Osteoblast (primary cell): ENCODE results near the gene ARMH3. TPM values are rescaled to one million over a fixed set of nuclear protein-coding genes. Genes with fewer than 3 reads are reported as not detected.

Experiments
- DNase-seq: peaks from one replicate; pipeline ENCODE4 v3.0.0; 2011; ENCODE audit warnings: low spot score, mixed read lengths; ENCODE audit not compliant: insufficient read length; ENCODE audit errors: missing footprints
- H2AFZ ChIP-seq: 2 replicates; pipeline ENCODE4 v1.6.0; 2011; ENCODE audit warnings: mild to moderate bottlenecking, low read length
- H3K27ac ChIP-seq: 2 replicates; pipeline ENCODE4 v1.5.1; 2011; ENCODE audit warnings: mild to moderate bottlenecking, low read depth, low read length, moderate library complexity
- H3K27me3 ChIP-seq: 2 replicates; pipeline ENCODE4 v1.6.0; 2012; ENCODE audit warnings: mild to moderate bottlenecking, control low read depth, inconsistent platforms, low read length, moderate library complexity; ENCODE audit not compliant: insufficient read depth
- H3K36me3 ChIP-seq: 2 replicates; pipeline ENCODE4 v1.5.1; 2011; ENCODE audit warnings: mild to moderate bottlenecking, low read length, control low read depth, moderate library complexity; ENCODE audit not compliant: insufficient read depth
- H3K4me1 ChIP-seq: 2 replicates; pipeline ENCODE4 v1.5.1; 2011; ENCODE audit warnings: mild to moderate bottlenecking, low read length, control low read depth, moderate library complexity; ENCODE audit not compliant: insufficient read depth
- H3K4me2 ChIP-seq: 2 replicates; pipeline ENCODE4 v1.6.0; 2011; ENCODE audit warnings: mild to moderate bottlenecking, low read length; ENCODE audit not compliant: insufficient read depth
- H3K4me3 ChIP-seq: fragments of 200-600 bp; sonication (generic); 3 replicates; pipeline ENCODE4 v1.5.1; 2012; ENCODE audit warnings: mild to moderate bottlenecking, low read length, inconsistent platforms; ENCODE audit not compliant: insufficient read depth
- H3K79me2 ChIP-seq: 2 replicates; pipeline ENCODE4 v1.6.0; 2012; ENCODE audit warnings: mild to moderate bottlenecking, low read length, control low read depth, inconsistent platforms; ENCODE audit not compliant: insufficient read depth
- H3K9me3 ChIP-seq: 2 replicates; pipeline ENCODE4 v1.5.1; 2011; ENCODE audit warnings: low read depth, low read length, control low read depth
- H4K20me1 ChIP-seq: 2 replicates; pipeline ENCODE4 v1.6.0; 2012; ENCODE audit warnings: mild to moderate bottlenecking, low read length, control low read depth; ENCODE audit not compliant: insufficient read depth
- total RNA-seq: library from RNA; depleted of rRNA; stranded (reverse); fragments of >200 nt; gene quantifications from 2 replicates; pipeline ENCODE4 v1.2.3, GENCODE V29; 2012
- TF ChIP-seq, protein P1 (sequence below): IDR thresholded peaks from 2 replicates; pipeline ENCODE4 v1.5.1; 2011; ENCODE audit warnings: mild to moderate bottlenecking, low read depth, low read length, moderate library complexity; ENCODE audit errors: extremely low read depth

Gene ARMH3
- total RNA-seq, 1 donor: 9.4 TPM

GRCh38 chr10:101818119-101818871 lies 237.7 kb downstream of the ARMH3 start, which contains the start of gene OGA:
Gene OGA, minus strand, starts transcription at chr10:101818444. Its CDS starts 422 bp downstream, at chr10:101818022.
- H2AFZ ChIP-seq: peak within 1 kb of the TSS; percentile 87
- peak within 1 kb of the TSS; percentile 98 for H3K4me3 ChIP-seq
- H3K79me2 ChIP-seq: peaks cover 50% of the 10 kb centered on the region
- peaks cover 26% of the 10 kb centered on the region for H3K4me1 ChIP-seq
- H3K27ac ChIP-seq: peak within 1 kb of the TSS; percentile 97
- peak within 1 kb of the TSS; percentile 94 for H3K4me2 ChIP-seq
- no peaks in the 10 kb centered on the region for H3K9me3 ChIP-seq
- peaks cover 46% of the 10 kb centered on the region for H4K20me1 ChIP-seq
- no peaks in the 10 kb centered on the region for H3K27me3 ChIP-seq
- peaks cover under 1% of the 10 kb centered on the region for H3K36me3 ChIP-seq
- TF ChIP-seq, protein P1, sequence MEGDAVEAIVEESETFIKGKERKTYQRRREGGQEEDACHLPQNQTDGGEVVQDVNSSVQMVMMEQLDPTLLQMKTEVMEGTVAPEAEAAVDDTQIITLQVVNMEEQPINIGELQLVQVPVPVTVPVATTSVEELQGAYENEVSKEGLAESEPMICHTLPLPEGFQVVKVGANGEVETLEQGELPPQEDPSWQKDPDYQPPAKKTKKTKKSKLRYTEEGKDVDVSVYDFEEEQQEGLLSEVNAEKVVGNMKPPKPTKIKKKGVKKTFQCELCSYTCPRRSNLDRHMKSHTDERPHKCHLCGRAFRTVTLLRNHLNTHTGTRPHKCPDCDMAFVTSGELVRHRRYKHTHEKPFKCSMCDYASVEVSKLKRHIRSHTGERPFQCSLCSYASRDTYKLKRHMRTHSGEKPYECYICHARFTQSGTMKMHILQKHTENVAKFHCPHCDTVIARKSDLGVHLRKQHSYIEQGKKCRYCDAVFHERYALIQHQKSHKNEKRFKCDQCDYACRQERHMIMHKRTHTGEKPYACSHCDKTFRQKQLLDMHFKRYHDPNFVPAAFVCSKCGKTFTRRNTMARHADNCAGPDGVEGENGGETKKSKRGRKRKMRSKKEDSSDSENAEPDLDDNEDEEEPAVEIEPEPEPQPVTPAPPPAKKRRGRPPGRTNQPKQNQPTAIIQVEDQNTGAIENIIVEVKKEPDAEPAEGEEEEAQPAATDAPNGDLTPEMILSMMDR: no peak
- peak; percentile 97 for DNase-seq

DNA sequence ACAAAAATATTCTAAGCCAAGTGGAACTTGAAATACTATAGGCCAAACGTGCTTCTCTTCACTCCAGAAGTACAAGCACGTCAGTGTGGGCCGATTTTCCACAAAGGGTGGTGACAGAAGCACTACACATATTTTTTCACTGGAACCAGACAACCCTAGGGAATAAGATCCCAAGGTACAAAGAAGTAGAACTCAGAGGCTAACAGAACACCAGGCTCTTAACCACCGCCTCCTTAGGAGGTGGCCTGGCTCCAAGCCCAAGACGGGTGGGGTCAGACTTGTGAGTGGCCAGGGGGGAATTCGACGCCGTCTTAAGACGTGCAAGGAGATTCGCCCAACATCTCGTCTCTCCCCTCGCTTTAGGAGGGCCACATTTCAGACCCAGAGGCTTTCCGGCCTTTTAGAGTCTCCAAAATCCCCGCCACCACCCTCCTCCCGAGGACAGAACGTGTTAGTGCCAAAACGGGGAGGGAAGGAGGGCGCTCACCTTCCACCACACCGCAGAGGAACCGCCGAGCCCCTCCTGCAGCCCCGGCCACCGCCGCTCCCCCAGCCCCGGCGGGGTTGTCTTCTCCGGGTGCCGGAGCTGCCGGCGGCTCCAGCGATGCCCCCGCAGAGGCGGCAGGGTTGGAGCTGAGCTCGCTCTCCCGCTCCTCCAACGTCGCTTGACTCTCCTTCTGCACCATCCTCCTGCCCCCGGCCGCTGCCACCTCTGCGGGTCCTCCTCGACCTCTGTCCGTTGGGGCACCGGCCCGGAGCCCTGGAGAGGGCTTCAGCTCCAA lies 238.4 kb downstream of the ARMH3 start:
- DNase-seq: peak; percentile 93
- Histone ChIP-seq H3K4me2 (peak overlapping the region; percentile 94), H3K4me3 (peak overlapping the region; percentile 98), H3K36me3 (peaks cover 8% of the 10 kb centered on the region), H3K4me1 (peaks cover 26% of the 10 kb centered on the region), H3K9me3 (no peaks in the 10 kb centered on the region), H4K20me1 (peaks cover 53% of the 10 kb centered on the region), H2AFZ (no peak overlapping the region), H3K79me2 (peaks cover 57% of the 10 kb centered on the region), H3K27ac (peak overlapping the region; percentile 97), H3K27me3 (no peaks in the 10 kb centered on the region)
- TF ChIP-seq, protein P1: no peak

- Histone ChIP-seq H3K4me3 (peak overlapping the region; percentile 98), H3K4me2 (peak overlapping the region; percentile 94), H3K27me3 (no peaks in the 10 kb centered on the region), H3K4me1 (peaks cover 26% of the 10 kb centered on the region), H4K20me1 (peaks cover 59% of the 10 kb centered on the region), H3K27ac (peak overlapping the region; percentile 97), H3K79me2 (peaks cover 64% of the 10 kb centered on the region), H3K36me3 (peaks cover 12% of the 10 kb centered on the region), H3K9me3 (no peaks in the 10 kb centered on the region), H2AFZ (no peak overlapping the region)
- DNase-seq: peak; percentile 72
- TF ChIP-seq, protein P1: no peak
Measured at GRCh38 chr10:101816913-101817336, 239.0 kb downstream of the ARMH3 start.

- Histone ChIP-seq H3K79me2 (peaks cover 69% of the 10 kb centered on the region), H3K4me3 (peak overlapping the region; percentile 98), H3K27me3 (no peaks in the 10 kb centered on the region), H2AFZ (no peak overlapping the region), H3K36me3 (peaks cover 18% of the 10 kb centered on the region), H3K27ac (peak overlapping the region; percentile 97), H3K4me1 (peaks cover 26% of the 10 kb centered on the region), H3K9me3 (no peaks in the 10 kb centered on the region), H3K4me2 (peak overlapping the region; percentile 94), H4K20me1 (peaks cover 65% of the 10 kb centered on the region)
- TF ChIP-seq, protein P1: no peak
- peak; percentile 5 for DNase-seq
Measured at GRCh38 chr10:101816376-101816775, 239.6 kb downstream of the ARMH3 start.
